ENCODE data around the gene CPXM2. TPM values are rescaled to one million over a fixed set of nuclear protein-coding genes. Genes with fewer than 3 reads are reported as not detected.

CPXM2 gene
- total RNA-seq, 1 donor from 2014 or later = 12.1 TPM

- TF ChIP-seq CTCF (IDR thresholded peaks at IDR 0.05; ENCODE audit: insufficient read depth, low read length, poor library complexity, severe bottlenecking) = no peak
- Histone ChIP-seq H3K36me3 (ENCODE audit: control insufficient read depth, insufficient read depth, low read length) (no peaks in the 10 kb centered on the region), H3K4me3 (ENCODE audit: low read depth, low read length) (no peak overlapping the region), H3K27me3 (ENCODE audit: control insufficient read depth, insufficient read depth, low read length) (peaks cover 9% of the 10 kb centered on the region)
- no peak for DNase-seq (ENCODE audit: low read depth)
These were observed 129.9 kb downstream of the CPXM2 start for GRCh38 chr10:123761666-123762230.

GRCh38 chr10:123761038-123761428 is 130.6 kb downstream of the CPXM2 start:
- no peak overlapping the region for H3K4me3 ChIP-seq (ENCODE audit: low read depth, low read length)
- no peak for DNase-seq (ENCODE audit: low read depth)
- no peak for TF ChIP-seq CTCF (IDR thresholded peaks at IDR 0.05; ENCODE audit: insufficient read depth, low read length, poor library complexity, severe bottlenecking)

DNA sequence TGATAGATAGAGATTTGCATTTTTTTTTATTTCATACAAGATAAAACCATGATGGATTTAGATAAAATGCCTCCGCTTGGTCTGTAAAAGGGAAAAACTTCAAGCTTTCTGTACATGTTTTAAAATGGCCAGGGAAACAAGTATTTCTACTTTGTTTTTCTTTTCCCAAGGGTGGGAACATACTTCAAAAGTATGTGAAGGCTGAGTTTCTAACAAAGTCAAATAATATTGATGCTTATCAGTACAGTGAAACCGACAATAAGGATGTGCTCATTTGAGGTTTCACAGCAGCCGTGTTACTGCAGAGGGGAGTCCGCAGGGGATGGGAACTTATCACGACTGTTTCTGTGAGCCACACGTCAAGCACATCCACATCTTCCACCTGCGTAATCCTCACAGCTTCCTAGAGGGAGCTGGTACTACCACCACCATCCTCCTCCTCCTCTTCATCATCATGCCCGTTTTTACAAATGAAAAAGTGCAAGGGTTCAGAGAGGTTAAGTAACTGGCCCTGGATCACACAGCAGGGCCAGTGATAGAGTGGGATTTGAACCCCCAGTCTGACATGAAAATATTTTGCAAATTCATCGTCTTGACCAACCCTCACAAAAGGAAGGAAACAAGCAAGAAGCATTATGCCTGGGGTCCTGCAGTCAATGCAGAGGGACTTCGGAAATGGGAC is 131.1 kb downstream of the CPXM2 start:
- no peak for TF ChIP-seq CTCF (IDR thresholded peaks at IDR 0.05; ENCODE audit: insufficient read depth, low read length, poor library complexity, severe bottlenecking)
- H3K36me3 ChIP-seq (ENCODE audit: control insufficient read depth, insufficient read depth, low read length) = no peaks in the 10 kb centered on the region

More at GRCh38 chr10:123761038-123761428, 130.6 kb downstream of the CPXM2 start:
- H3K27me3 ChIP-seq (ENCODE audit: control insufficient read depth, insufficient read depth, low read length) = peaks cover 9% of the 10 kb centered on the region
- H3K36me3 ChIP-seq (ENCODE audit: control insufficient read depth, insufficient read depth, low read length) = no peaks in the 10 kb centered on the region

GRCh38 chr10:123759501-123760031 is 132.0 kb downstream of the CPXM2 start:
- no peak for TF ChIP-seq CTCF (IDR thresholded peaks at IDR 0.05; ENCODE audit: insufficient read depth, low read length, poor library complexity, severe bottlenecking)
- H3K4me3 ChIP-seq (ENCODE audit: low read depth, low read length) = no peak overlapping the region
- no peak for DNase-seq (ENCODE audit: low read depth)
- peaks cover 9% of the 10 kb centered on the region for H3K27me3 ChIP-seq (ENCODE audit: control insufficient read depth, insufficient read depth, low read length)
- H3K36me3 ChIP-seq (ENCODE audit: control insufficient read depth, insufficient read depth, low read length) = no peaks in the 10 kb centered on the region

More for the DNA sequence above, 131.1 kb downstream of the CPXM2 start:
- DNase-seq (ENCODE audit: low read depth) = no peak
- no peak overlapping the region for H3K4me3 ChIP-seq (ENCODE audit: low read depth, low read length)
- peaks cover 9% of the 10 kb centered on the region for H3K27me3 ChIP-seq (ENCODE audit: control insufficient read depth, insufficient read depth, low read length)

DNA sequence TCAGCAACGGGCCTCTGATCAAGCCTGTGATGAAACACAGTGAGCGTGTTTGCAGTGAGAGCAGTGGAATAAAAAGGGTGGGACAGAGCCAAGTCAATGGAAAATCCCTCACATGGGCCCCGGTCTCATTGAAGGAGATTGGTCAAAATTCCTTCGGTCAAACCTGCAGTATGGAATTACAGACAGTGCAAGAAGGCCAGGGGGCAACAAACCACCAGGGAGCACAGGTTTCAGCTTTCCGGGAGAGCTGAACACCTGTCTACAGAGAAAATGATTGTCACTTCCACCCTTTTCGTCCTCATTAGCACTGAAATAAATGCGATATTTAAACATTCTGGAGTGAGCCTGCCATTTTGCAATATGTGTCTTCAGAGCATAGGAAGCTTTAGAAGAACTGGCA is 132.6 kb downstream of the CPXM2 start:
- no peak for TF ChIP-seq CTCF (IDR thresholded peaks at IDR 0.05; ENCODE audit: insufficient read depth, low read length, poor library complexity, severe bottlenecking)
- H3K4me3 ChIP-seq (ENCODE audit: low read depth, low read length) = no peak overlapping the region
- no peak for DNase-seq (ENCODE audit: low read depth)
- H3K36me3 ChIP-seq (ENCODE audit: control insufficient read depth, insufficient read depth, low read length) = no peaks in the 10 kb centered on the region
- peaks cover 9% of the 10 kb centered on the region for H3K27me3 ChIP-seq (ENCODE audit: control insufficient read depth, insufficient read depth, low read length)

All from kidney epithelial cell (primary cell).